GM20431 (cell line): Measurements from ENCODE around the gene PADI3.

ENCODE experiments used
- in situ Hi-C: fragments of 300-500 bp; cut with MseI, MboI; formaldehyde crosslinking; loops from one replicate; pipeline ENCODE4 v1.15.0; 2020; ENCODE audit warnings: low sequenced_read_pairs; ENCODE audit not compliant: unreplicated experiment

The PADI3 gene

DNA sequence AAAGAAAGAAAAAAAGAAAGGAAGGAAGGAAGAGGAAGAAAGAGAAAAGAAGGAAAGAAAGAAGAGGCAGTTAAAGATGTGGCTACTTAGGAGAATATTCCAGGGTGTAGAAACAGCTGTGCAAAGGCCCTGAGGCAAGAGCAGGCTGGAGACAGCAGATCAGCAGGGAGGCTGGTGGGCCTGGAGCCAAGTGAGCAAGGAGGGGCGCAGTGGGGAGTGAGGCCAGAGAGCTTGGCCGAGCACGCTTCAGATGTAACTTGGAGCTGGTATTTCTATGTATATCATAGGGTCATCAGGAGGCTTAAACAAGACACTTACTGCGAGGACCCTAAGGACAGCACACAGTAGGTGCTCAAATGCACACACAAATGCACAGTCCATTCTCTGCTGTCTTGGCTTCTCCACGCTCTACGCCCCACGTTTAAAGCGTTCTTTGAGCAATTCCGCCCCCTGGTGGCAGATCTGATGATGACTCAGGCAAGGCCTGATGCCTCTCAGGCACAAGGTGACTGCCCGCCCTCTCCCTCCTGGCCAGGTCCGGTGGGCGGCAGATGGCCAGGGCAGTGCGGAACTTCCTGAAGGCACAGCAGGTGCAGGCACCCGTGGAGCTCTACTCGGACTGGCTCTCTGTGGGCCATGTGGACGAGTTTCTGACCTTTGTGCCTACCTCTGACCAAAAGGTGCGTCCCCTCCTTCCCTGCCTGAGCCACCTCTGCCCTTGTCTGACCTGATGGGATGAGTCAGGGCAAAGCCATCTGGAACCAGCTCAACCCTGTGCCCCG, 11.9 kb upstream of the PADI3 start:
- in situ Hi-C loops = loop anchor here (25.0 kb wide), 1 partner anchor 175 kb away; the partner anchor contains the start of gene SDHB

- in situ Hi-C loops = loop anchor here (25.0 kb wide), 1 partner anchor 175 kb away; the partner anchor contains the start of gene SDHB
These were observed 11.4 kb upstream of the PADI3 start for GRCh38 chr1:17237561-17237903.

GRCh38 chr1:17239420-17239819, 9.5 kb upstream of the PADI3 start:
- in situ Hi-C loops = loop anchor here (25.0 kb wide), 1 partner anchor 177 kb away; the partner anchor contains the start of gene SDHB

GRCh38 chr1:17241011-17241779, 7.7 kb upstream of the PADI3 start:
- in situ Hi-C loops = loop anchor here (25.0 kb wide), 1 partner anchor 179 kb away; the partner anchor contains the start of gene SDHB

DNA sequence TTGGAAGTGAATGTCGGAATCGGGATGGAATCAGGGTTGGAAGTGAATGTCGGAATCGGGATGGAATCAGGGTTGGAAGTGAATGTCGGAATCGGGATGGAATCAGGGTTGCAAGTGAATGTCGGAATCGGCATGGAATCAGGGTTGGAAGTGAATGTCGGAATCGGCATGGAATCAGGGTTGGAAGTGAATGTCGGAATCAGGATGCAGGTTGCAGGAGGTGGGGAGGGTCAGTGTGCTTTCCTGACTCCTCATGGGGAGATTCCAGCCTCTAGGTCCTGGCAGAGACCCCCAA, 7.2 kb upstream of the PADI3 start:
- in situ Hi-C loops = loop anchor here (25.0 kb wide), 1 partner anchor 179 kb away; the partner anchor contains the start of gene SDHB

DNA sequence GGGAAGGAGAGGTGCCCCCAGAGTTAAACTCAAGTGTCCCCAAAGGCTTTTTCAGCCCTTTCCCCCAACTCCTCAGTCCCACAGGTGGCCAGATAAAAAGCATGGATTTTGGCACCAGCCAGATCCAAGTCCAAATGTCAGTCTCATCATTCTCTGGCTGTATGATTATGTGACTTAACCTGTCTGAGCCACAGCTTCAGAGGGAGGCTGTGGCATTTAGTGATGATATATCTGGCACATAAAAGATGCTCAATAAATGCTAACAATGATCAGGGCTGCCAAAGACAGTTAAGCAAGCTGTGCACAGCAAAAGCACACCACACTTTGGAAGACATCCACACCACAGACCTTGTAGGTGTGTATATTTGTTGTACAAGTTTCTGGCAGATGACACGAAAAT, 5.6 kb upstream of the PADI3 start:
- in situ Hi-C loops = loop anchor here (25.0 kb wide), 1 partner anchor 181 kb away; the partner anchor contains the start of gene SDHB

DNA sequence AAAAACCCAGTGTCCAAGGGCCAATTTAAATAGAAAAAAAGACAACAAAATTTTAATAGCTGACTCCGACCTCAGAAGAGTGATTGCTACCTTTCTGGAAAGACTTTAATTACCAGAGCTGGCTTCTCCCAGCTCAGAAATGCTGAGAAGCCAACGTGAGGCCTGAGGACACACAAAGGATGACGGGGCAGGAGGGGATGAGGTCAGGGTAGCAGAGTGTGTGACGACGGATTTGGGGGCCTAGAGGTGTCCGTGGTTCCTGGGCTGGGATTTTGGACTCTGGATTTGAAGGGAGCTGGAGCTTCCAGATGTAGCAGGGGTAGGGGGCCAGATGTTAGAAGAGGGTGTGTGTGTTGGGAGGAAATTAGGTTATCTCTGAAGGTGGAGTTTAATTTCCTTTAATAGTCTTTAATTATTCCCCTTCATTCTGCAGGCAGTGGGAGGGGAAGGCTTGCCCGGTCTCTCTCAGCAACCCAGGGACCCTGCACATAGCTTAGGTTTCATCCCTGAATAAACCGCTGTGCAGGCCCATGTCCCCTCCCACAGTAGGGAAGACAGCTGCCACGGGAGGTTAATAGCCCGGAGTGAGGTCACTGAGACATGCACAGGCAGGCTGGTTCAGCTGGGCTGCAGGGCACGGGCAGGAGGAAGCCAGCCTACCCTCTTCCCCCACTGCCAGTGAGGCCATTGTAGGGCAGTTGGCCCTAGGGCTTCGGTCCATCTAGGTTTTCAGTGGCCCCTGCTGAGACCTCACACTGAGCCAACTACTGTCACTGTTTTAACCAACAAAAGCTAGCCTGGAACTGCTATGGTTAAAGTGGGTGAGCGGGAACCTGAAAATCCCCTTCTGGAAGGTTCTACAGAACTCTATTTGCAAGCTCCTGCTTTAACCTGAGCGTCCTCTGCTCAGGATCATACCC, 3.8 kb upstream of the PADI3 start:
- in situ Hi-C loops = loop anchor here (25.0 kb wide), 1 partner anchor 183 kb away; the partner anchor contains the start of gene SDHB

DNA sequence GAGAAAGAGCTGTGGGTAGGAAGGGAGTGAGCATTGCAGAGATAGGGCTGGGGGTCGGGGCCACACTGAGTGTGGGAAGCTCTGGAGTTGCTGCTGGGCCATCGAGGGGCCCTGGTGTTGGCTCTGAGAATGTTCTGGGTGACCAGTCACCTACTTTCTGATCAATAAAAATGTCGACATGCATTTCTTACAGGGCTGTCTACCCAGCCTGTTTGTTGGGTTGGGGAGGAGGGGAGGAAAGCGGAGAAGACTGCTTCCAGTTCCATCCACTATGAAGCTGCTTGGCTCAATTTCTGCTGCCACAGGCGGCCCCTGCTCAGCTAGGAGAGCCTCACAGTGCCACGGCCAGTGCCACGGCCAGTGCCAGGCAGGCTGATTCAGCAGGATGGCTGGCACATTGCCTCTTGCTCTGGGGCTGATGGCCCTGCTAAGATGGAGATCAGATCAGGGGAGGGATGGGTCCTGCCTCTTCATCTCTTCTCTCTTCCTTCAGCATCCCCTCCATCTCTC, 3.0 kb upstream of the PADI3 start:
- in situ Hi-C loops = loop anchor here (25.0 kb wide), 1 partner anchor 184 kb away; the partner anchor contains the start of gene SDHB

DNA sequence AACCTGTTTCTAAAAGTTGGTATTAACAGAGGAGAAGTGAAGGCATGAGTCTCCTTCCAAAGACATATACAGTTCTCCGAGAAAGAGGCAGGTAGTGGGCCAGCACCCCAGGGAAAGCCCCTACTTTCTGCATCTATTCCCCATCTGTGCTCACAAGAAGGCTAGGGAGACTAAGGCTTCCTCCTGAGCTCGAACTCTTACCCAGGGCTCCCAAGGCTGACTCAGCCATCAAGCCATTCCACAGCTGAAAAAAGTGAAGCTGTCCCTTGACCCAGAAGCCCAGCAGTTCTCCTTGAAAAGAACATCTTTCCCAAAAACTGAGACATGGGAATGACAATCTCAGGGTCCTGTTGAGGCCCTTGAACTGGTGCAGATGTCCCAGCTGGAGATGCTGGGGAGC, 1.9 kb upstream of the PADI3 start:
- in situ Hi-C loops = loop anchor here (25.0 kb wide), 1 partner anchor 185 kb away; the partner anchor contains the start of gene SDHB

- in situ Hi-C loops = no loop called here
These were observed 1.7 kb downstream of the PADI3 start for GRCh38 chr1:17250601-17251000.

DNA sequence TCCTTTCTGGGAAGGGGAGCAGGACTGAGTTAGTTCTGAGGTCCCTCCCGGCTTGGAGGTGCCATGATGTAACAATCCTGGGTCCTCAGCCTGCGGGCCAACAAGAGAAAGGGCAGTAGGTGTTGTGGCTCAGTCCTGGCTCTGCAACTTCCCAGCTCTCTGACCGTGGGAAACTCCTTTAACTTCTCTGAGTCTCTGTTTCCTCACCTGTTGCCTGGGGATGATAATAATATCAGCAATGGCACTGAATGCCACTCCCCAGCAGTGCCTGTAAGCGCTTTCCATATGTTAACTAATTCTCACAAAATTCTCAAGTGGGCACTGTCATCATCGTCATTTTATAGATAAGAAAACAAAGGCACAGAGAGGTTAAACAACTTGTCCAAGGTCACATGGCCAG, 2.3 kb downstream of the PADI3 start:
- in situ Hi-C loops = no loop called here

GRCh38 chr1:17251701-17252376, 2.9 kb downstream of the PADI3 start:
- in situ Hi-C loops = no loop called here

DNA sequence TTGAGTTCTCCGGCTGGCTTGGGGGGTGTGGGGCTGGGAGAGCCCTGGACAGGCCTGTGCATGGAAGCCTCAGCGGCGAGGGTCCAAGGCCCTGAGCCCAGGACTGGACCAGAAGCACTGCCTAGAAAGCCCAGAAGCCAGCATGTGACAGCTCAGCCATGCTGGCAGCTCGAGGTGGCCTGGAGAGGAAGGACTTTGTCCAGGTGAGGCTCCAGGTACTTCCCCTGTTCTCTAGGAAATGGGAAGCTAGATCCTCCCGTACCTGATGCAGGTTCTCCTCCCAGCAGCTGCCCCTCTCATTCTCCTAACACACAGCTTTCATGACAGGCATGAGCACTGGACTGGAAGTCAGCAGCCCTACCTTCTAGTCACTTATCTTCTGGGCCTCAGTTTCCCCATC, 6.4 kb downstream of the PADI3 start:
- in situ Hi-C loops = no loop called here

GRCh38 chr1:17258116-17258757, 9.3 kb downstream of the PADI3 start:
- in situ Hi-C loops = no loop called here

DNA sequence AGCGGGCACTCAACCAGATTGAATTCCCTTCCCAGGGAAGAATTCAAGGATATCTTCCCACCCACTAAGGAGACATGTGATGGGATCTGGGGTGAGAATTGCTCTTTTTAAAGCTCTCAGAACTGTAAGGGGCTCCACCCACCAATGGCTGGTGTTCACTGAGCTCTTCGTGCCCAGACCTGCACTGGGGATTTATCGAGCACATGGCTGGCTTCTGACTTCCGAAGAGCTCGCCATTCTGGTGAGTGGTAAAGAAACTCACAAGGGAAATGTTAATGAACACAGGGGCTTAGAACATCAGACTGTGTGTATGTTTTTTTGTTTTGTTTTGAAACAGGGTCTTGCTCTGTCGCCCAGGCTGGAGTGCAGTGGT, 9.8 kb downstream of the PADI3 start:
- in situ Hi-C loops = no loop called here

- in situ Hi-C loops = no loop called here
These were observed 10.5 kb downstream of the PADI3 start for GRCh38 chr1:17259233-17259873.

DNA sequence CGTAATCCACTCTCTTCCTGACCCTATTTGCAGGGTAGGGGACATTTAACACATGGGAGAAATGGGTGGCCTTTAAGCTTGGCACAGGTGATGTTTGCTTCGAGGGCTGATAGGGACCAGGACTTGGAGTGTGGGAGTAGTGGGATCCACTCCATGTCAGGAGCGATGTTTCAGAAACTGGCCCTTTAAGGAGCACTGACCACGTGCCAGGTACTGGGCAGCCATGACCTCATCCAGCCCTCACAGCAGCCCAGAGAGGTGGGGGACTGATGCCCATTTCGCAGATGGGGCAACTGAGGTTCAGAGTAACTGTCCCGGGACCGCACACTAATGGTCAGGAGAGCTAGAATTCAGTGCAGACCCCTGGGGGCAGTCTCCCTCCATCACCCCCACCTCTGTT, 11.4 kb downstream of the PADI3 start:
- in situ Hi-C loops = no loop called here

- in situ Hi-C loops = no loop called here
These were observed 11.8 kb downstream of the PADI3 start for GRCh38 chr1:17260738-17261137.
